Cardiac muscle cell (in vitro differentiated cells and primary cell): ENCODE results near the gene UBASH3B. TPM values are rescaled to one million over a fixed set of nuclear protein-coding genes. Genes with fewer than 3 reads are reported as not detected.

Experiments
- DNase-seq, 2 donors: peaks; one replicate each; pipeline versions ENCODE4 v3.0.0 to v3.0.0-alpha.2; 2010 to 2017; ENCODE audit warnings: low read depth in 1 of 2, low spot score in 1 of 2
- H3K27ac ChIP-seq: fragments of 200-600 bp; sonication (generic); 2 replicates; pipeline ENCODE4 v1.5.1; 2016
- H3K27me3 ChIP-seq: fragments of 200-600 bp; sonication (generic); 2 replicates; pipeline ENCODE4 v1.6.0; 2016; ENCODE audit warnings: control low read depth
- H3K36me3 ChIP-seq: fragments of 200-600 bp; sonication (generic); 2 replicates; pipeline ENCODE4 v1.5.1; 2016; ENCODE audit warnings: control low read depth
- H3K4me1 ChIP-seq: fragments of 200-600 bp; sonication (generic); 2 replicates; pipeline ENCODE4 v1.8.1; 2017; ENCODE audit warnings: low read depth, mild to moderate bottlenecking, mixed run types
- H3K4me3 ChIP-seq: fragments of 200-600 bp; sonication (generic); 2 replicates; pipeline ENCODE4 v1.5.1; 2016; ENCODE audit warnings: mild to moderate bottlenecking
- H3K9me3 ChIP-seq: fragments of 200-600 bp; sonication (generic); 2 replicates; pipeline ENCODE4 v1.5.1; 2017; ENCODE audit warnings: low read depth, mild to moderate bottlenecking, control low read depth
- CTCF ChIP-seq: IDR thresholded peaks from 2 replicates; pipeline ENCODE4 v1.5.1; 2012; ENCODE audit warnings: low read depth, mild to moderate bottlenecking, low read length
- polyA plus RNA-seq: library from polyadenylated mRNA; unstranded; fragments of >200 nt; fragmentation: Nextera tagmentation; extraction: Ambion mirVana; gene quantifications from 2 replicates; pipeline ENCODE4 v1.2.1, GENCODE V29; 2016
- total RNA-seq: library from RNA; depleted of rRNA; stranded (reverse); fragments of >200 nt; gene quantifications from 2 replicates; pipeline ENCODE4 v1.2.3, GENCODE V29; 2016

Gene UBASH3B
- total and polyA plus RNA-seq, 2 experiments from 2014 or later = 2.7 TPM; not detected in 1

GRCh38 chr11:122734848-122735496 lies 79.5 kb downstream of the UBASH3B start:
- no peak for TF ChIP-seq CTCF
- Histone ChIP-seq H3K4me3 (no peak overlapping the region), H3K36me3 (no peaks in the 10 kb centered on the region), H3K9me3 (no peaks in the 10 kb centered on the region), H3K4me1 (no peaks in the 10 kb centered on the region), H3K27ac (no peak overlapping the region), H3K27me3 (no peaks in the 10 kb centered on the region)
- no peak for DNase-seq

- Histone ChIP-seq H3K9me3 (no peaks in the 10 kb centered on the region), H3K4me3 (no peak overlapping the region), H3K27ac (no peak overlapping the region), H3K4me1 (no peaks in the 10 kb centered on the region), H3K36me3 (no peaks in the 10 kb centered on the region), H3K27me3 (no peaks in the 10 kb centered on the region)
- DNase-seq = no peak
- no peak for TF ChIP-seq CTCF
These were observed 82.6 kb downstream of the UBASH3B start for GRCh38 chr11:122737951-122738693.

- H3K27me3 ChIP-seq = no peaks in the 10 kb centered on the region
- no peaks in the 10 kb centered on the region for H3K4me1 ChIP-seq
- no peak overlapping the region for H3K4me3 ChIP-seq
- no peaks in the 10 kb centered on the region for H3K36me3 ChIP-seq
- TF ChIP-seq CTCF = no peak
- no peaks in the 10 kb centered on the region for H3K9me3 ChIP-seq
- DNase-seq = peak in 1 of 2 donors; percentile 82
- H3K27ac ChIP-seq = no peak overlapping the region
These were observed 86.2 kb downstream of the UBASH3B start for GRCh38 chr11:122741613-122742300.

GRCh38 chr11:122742301-122743018 lies 86.9 kb downstream of the UBASH3B start:
- TF ChIP-seq CTCF = no peak
- H3K36me3 ChIP-seq = no peaks in the 10 kb centered on the region
- H3K4me1 ChIP-seq = no peaks in the 10 kb centered on the region
- no peak overlapping the region for H3K27ac ChIP-seq
- H3K9me3 ChIP-seq = no peaks in the 10 kb centered on the region
- DNase-seq = no peak
- H3K4me3 ChIP-seq = no peak overlapping the region
- no peaks in the 10 kb centered on the region for H3K27me3 ChIP-seq

- no peak for DNase-seq
- H3K27ac ChIP-seq = no peak overlapping the region
- H3K36me3 ChIP-seq = no peaks in the 10 kb centered on the region
- H3K9me3 ChIP-seq = no peaks in the 10 kb centered on the region
- H3K4me1 ChIP-seq = no peaks in the 10 kb centered on the region
- H3K27me3 ChIP-seq = no peaks in the 10 kb centered on the region
- no peak overlapping the region for H3K4me3 ChIP-seq
- TF ChIP-seq CTCF = no peak
These were observed 87.7 kb downstream of the UBASH3B start for GRCh38 chr11:122743097-122743741.
